GM12801 (cell line): ENCODE results near the gene RNF114.

Experiments used
- CTCF ChIP-seq: IDR thresholded peaks from one replicate; pipeline ENCODE4 v1.5.1; 2011; ENCODE audit warnings: control low read depth; ENCODE audit not compliant: insufficient read length; ENCODE audit errors: extremely low read depth

RNF114 gene

GRCh38 chr20:49890471-49891361 lies 45.5 kb upstream of the RNF114 start:
- no peak for TF ChIP-seq CTCF

GRCh38 chr20:49891476-49892110 lies 44.6 kb upstream of the RNF114 start:
- TF ChIP-seq CTCF = no peak

- no peak for TF ChIP-seq CTCF
Measured at GRCh38 chr20:49892260-49892659, 43.9 kb upstream of the RNF114 start.

GRCh38 chr20:49892817-49893216 lies 43.4 kb upstream of the RNF114 start:
- no peak for TF ChIP-seq CTCF

- no peak for TF ChIP-seq CTCF
Measured at GRCh38 chr20:49893242-49894072, 42.7 kb upstream of the RNF114 start.

- no peak for TF ChIP-seq CTCF
Measured at GRCh38 chr20:49894073-49894470, 42.1 kb upstream of the RNF114 start.

- TF ChIP-seq CTCF = no peak
Measured at GRCh38 chr20:49896204-49896603, 40.0 kb upstream of the RNF114 start.
